HL-60/S4 treated with retinoic acid at 250 ng/mL for 4 days and 3 days (cell line): ENCODE data around the gene RHOBTB3.

Experiments used
- in situ Hi-C: fragments of 300-500 bp; cut with MboI; formaldehyde crosslinking; loops from 2 replicates; pipeline ENCODE4 v1.7.0; 2022; ENCODE audit warnings: low sequenced_read_pairs

The RHOBTB3 gene

DNA sequence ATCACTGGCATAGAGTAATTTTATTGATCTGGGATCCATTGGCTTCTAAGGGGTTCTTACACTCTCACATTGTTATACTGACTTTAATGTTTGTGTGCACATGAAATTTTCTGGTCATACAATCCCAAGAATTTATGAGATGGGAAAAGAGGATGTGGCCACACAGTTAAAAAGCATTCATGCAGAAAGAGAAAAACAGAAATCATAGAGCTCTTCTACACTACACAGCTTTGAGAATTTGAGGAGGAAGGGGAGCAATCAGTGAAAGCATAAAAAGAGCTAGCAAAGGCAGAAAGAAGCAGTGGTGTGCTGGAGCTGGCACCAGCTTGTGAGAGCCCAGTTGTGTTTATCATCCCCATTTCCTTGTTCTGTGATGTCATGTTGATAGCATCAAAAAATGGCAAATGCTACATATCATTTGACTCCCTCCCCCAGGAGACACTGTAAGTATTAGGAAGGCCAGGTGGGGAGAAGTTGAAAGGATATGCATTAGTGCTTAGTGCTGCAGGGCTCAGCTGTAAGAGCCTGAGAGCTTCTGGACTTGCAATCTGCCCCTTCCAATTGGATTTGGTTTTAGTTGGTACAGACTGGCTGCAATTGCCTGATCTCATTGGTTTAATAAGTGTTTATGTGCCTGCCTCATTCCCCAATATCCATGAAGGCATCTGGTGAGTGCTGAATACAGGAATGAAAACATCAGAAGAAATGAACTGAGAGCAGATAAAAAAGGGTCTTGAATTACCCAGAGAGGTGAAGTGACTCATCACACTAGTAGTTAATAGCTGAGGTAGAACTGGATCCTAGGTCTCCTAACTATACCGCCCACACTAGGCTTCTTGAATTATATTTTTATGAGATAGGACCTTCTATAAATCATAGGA, 30.9 kb downstream of the RHOBTB3 start:
- in situ Hi-C loops = loop anchor here (25.0 kb wide), 1 partner anchor 100 kb away; no protein-coding TSS in a partner anchor

DNA sequence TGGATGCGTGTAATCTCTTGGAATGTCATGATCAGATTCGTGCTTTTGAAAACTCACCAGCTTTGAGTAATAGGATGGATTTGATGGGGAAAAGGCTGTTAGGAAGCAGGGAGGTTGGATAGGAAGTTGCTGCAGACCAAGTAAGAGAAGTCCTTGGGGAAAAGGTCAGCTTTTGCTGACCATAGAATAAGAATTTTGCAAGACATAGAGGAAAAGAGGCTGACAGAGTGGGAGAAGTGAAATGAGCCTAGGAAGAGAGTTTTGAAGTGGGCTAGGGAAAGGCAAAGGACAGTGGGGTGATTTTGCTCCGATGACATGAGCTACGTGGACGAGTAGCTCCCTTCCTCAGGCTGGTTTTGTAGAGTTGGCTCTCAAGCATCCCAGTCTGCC, 31.5 kb downstream of the RHOBTB3 start:
- in situ Hi-C loops = loop anchor here (25.0 kb wide), 1 partner anchor 100 kb away; no protein-coding TSS in a partner anchor

DNA sequence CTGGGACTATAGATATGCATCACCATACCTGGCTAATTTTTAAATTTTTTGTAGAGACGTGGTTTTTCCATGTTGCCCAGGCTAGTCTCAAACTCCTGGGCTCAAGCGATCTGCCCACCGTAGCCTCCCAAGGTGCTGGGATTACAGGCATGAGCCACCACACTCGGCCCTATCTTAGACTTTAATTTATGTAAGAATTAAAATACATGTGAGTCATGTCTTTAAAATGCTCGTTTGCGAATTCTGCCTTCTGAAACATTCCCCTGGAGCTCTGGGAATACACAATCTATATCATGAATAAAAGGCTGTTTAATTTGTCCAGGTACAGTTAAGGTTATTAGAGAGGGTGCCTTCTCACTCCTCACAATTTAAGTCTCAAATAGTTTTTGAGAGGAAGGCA, 32.8 kb downstream of the RHOBTB3 start:
- in situ Hi-C loops = loop anchor here (25.0 kb wide), 1 partner anchor 102 kb away; no protein-coding TSS in a partner anchor

DNA sequence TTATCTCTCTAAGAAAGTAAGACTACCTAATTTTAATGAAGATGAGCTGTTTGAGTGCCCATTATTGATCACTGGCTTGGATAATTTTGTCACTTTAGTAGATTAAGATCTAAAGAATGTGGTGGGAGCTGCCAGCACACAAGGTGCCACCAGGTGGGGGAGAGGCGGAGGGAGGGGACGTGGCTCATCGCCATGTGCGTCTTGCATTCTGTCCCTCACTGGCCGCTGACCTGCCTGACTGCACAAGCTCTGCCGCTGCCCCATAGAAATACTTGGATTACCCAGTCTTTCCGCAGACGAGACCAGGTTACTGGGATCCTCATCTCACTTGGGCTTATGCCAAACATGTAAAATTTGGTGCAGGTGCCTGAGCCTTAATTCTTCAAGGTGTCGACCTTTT, 37.6 kb downstream of the RHOBTB3 start:
- in situ Hi-C loops = loop anchor here (25.0 kb wide), 1 partner anchor 106 kb away; no protein-coding TSS in a partner anchor

DNA sequence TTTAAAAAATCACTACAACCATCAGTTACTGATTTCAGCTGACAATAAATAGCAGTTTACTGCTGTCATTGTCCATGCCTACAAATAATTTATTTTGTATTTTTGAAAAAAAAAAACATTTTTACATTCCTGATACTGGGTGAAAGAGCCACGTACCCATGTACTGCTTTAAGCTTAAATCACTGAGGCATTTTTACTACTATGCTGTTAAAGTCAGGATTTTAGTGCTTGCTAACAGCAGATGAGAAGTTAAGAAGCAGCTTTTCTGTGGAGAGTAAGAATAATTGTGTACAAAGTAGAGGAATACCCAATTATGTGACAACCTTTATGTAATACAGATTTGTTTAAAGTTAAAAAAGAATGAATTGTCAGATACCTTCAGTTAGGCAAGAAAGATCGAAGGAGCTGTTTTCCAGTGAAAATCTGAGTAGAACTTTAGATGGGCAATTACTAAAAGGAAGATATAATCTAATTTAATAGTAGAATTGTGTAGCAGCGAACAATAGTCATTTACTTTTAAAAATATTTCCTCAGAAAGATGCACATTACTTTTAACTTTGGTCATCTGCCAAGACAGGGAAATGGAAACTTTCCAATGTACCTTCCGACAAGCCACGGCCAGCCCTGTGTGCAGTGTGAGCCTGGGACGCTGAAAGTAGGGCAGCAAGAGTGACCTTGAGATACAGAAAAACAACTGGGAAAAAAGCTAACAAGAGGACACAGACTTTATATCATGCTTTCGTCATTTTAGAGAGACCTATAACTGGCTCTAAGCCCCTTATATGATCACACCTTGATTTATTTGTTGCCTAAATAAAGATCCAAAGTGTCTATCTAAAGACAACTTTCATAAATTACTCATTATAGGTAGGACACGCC, 39.9 kb downstream of the RHOBTB3 start:
- in situ Hi-C loops = loop anchor here (25.0 kb wide), 1 partner anchor 109 kb away; no protein-coding TSS in a partner anchor

DNA sequence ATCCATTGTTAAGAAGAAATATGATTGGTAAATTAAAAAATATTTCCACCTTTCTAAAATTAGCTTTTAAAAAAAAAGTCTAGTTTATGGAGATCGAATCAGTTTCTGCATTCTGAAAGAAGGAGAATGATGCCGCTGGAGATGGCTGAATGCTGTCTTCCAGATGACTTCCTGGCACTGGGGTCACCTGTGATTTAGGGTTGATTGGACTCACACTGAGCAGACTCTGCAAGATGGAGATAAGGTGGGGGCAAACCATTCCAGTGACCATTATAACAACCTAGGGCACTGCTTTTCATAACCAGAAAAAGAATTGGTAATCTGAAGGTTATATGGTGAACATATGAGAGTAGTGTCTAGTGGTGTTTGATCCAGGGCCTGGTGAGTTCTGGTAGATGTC, 40.8 kb downstream of the RHOBTB3 start:
- in situ Hi-C loops = loop anchor here (25.0 kb wide), 1 partner anchor 110 kb away; no protein-coding TSS in a partner anchor

DNA sequence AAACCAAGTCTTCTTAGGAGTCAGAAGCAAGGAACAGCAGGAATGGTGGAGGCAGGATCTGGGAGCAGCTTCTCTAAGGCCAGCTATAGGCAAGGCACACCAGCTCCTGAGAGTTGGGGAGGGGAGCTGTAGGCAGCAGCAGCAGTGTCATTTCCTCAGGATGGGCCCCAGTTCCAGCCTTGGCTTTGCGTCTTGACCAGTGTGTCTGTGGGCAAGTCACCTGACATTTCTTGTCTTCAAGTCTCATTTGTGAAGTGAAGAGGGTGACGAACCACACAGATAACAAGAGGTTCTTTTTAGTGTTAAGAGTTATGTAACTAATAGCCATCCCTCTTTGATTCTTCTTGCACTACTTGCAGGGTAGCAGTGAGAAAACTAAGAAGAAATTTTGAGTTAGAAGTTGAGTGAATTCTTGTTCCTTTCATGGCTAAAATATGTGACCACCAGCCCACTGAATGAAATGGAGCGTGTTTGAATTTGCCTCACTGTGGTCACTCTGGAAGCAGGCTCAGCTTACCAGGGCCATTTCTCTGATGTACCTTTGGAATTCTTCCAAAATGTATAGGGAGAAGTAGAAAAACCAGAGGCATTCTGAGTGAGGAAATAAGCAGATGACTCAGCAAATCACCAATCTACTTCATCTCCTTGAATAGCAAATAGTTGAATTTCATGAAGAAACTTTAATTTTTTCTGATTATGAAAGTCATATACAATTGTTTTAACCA, 42.4 kb downstream of the RHOBTB3 start:
- in situ Hi-C loops = loop anchor here (25.0 kb wide), 1 partner anchor 111 kb away; no protein-coding TSS in a partner anchor

DNA sequence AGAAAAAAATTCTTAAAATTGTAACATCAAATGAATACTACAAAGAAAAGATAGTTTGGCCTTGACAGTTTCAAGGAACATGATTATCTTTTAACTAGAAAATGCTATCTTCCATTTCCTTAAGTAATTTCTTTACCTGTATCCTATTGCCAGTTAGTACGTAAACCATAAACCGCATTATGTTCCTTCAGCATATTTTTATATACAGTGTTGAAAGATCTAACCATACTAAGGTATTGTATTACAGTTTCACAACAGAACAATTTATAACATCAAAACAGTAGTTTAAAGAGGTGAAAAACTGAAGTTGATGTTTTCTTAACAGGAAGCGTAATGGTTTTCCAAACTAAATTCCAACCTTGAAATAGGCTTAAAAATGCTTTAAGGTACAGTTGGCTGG, 46.3 kb downstream of the RHOBTB3 start:
- in situ Hi-C loops = no loop called here

DNA sequence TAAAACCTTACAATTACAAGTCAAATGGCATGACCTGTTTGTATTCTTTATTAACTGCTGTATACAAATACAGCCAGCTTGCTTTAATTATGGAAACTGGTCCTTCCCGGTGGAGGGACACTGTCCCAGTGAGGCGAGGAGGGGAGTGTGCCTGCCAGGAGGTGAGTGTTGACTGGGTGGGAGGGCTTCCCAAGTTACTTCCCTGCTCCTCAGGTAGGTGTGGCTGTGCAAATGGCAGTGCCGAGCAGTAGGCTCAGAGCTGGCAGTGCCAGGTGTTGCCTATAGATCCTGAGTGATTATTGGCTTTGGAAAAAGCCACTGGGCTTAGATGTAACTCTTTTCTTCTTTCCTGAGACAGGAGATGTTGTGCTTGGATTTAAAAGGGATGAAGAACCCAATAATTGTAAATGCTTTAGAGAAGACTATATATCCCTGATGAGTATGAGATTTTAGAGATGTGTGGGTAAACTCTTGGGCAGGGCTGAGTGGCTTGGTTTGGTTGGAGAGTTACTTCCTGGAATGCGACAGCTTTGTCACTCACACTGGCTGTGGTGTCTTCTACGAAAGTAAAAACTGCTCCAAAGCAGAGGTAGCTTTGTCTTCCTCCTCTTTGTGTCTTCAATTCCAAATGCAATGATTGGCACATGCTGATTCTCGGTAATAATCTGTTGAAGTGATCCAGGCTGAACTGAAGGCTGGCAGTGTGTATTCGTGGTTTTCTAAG, 47.7 kb downstream of the RHOBTB3 start:
- in situ Hi-C loops = no loop called here

DNA sequence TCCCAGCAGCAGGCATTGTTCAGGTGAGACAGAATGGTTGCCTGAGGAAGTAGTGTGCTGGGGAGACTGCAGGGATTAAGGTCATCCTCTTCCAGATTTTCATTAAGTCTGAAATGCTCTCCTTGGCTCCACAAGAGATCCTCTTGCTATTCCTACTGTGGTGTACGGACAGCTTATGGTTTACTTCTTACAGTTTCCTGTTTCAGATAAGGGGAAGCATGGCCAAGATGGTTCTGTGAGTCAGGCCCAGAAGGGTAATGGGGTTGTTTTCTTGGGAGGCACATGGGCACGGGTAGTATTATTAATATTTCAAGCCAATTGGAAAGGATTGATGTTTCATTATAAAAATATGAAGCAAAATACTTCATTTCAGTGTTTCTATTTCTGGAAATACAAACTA, 48.5 kb downstream of the RHOBTB3 start:
- in situ Hi-C loops = no loop called here

DNA sequence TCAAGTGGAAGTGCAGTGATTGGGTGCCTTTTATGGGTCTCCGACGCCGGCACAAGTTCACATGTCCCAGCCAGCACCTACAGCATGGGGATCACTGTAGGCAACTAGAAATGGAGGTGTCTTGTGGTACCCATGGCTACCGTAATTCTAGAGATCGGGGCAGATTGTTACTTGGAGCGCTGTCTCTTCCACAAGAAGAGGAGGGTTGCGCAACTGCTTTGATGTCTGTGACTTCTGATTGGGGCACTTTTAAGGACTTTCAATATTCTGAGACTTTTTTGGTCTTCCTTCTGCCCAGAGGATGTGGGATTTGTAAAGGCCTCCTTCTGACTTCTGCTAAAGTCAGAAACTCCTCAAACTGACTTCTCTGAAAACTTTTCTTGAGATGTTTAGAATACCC, 49.5 kb downstream of the RHOBTB3 start:
- in situ Hi-C loops = no loop called here

DNA sequence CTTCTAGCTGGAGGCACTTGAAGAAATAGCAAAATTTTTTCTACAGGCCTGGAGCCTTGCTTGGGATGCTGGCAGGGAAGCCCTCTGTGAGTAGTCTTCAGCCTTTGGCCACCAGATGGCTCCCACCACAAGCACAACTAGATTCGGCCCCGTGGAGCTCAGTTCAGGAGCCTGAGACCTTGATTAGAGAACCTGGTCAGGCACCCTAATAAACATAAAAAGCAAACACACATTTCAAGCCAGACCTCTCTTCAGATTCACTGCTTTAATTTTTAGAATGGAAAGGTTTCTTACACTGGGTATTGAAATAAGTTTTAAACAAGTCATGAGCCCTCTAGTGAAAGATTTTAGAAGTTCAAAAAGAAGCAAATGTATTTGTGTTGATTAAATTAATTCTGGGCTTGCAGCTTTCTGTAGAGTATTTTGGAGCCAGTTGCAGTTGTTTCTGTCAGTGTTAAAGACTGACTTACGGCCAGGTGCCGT, 50.0 kb downstream of the RHOBTB3 start:
- in situ Hi-C loops = no loop called here

DNA sequence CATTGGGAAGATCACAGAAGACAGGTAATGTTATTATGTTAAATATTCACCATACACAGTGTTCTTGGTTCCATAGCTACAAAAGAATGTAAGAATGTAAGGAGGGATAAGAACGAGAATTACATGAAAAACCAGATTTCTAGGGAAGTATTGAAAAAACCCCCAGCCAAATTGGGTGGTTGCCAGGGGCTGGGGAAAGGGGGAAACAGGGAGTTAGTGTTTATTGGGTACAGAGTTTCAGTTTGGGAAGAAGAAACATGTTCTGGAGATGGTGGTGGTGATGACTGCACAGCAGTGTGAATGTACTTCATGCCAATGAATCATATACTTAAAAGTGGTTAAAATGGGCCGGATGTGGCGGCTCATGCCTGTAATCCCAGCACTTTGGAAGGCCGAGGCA, 51.0 kb downstream of the RHOBTB3 start:
- in situ Hi-C loops = no loop called here

DNA sequence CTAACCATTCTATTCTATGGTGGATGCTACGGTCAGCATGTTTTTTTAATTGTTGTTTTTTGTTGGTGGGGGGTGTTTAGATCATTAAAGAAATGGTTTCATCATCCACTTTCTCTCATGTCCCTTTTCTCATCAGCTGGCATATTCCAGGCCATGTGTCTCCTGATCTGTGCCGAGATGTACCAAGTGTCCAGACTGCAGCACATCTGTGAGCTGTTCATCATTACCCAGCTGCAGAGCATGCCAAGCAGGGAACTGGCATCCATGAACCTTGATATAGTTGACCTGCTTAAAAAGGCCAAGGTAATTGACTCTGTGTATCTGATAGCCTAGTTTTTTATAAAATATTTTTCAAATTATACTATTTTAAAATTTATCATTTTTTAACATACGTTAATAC, 52.5 kb downstream of the RHOBTB3 start:
- in situ Hi-C loops = no loop called here

DNA sequence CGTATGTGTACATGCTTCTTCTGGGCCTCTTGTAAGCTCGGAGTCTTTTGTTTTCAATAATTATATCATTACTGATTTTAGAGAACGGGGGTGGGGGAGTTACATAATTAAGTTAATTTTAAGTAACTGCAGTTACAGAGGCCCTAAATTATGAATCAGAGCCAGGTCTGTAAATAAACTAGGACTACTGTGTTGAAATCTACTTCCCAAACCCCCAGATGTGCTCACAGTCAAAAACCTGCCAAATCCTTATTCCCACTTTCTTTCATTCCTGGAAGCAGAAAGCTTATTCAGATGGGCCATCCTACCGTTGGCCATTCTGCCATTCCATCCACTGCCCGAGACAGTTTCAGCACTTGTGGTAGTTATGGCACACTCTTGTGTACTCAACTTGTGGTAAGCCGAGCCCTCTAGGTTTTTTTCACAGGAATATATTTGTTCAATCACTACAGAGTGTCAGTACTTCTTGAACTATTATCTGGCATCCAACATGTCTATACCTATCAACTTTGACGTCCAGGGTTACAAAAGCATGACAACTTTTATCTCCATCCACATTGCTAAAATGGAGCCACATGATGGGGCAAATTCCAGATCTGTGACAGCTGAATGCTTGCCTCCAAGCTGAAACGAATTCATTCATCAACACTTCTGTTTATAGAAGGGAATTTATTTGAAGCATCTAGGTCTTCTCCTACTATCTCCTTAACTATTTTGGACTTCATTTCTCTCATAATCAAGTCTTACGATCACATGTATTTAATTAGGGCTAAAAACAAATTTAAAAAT, 53.6 kb downstream of the RHOBTB3 start:
- in situ Hi-C loops = no loop called here

DNA sequence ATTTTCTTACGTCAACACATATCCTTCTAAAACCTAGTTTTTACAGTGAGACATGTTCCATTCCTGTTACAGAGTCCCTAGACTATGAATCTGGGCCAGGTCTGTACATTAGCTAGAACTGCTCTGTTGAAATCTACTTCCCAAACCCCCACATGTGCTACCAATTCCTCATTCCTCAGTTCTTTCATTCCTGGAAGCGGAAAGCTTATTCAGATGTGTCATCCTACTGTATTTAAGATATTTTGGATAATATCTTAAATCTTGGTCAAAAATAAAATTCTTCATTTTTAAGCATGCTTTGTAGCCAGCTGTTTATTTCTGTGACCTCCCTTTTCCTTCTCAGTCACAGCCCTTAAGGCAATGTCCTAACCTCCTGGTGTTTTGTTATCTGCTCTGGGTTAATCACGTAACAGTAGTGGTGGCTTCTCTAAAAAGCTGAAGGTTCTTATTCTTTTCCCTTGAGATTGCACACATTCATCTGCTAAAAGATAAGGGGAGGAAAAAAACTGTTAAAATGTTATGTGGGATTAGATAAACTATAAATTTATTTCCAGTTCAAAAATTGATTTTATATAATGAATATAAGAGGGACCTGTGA, 55.8 kb downstream of the RHOBTB3 start:
- in situ Hi-C loops = no loop called here

DNA sequence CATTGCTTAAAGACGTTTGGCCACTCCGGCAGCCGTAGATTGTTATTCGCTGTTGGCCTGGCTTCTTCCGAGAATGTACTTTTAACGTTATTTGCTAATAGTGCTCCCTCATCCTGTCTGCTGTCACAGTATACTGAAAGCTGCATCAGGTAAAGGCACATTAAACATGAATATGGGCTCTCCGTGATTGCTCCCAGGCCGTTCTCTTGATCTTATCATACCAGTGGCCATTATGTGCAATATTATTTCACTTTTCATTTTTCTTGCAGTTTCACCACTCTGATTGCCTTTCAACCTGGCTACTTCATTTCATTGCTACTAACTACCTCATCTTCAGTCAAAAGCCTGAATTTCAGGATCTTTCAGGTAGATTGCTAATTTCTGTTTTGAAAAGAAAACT, 57.4 kb downstream of the RHOBTB3 start:
- in situ Hi-C loops = no loop called here

DNA sequence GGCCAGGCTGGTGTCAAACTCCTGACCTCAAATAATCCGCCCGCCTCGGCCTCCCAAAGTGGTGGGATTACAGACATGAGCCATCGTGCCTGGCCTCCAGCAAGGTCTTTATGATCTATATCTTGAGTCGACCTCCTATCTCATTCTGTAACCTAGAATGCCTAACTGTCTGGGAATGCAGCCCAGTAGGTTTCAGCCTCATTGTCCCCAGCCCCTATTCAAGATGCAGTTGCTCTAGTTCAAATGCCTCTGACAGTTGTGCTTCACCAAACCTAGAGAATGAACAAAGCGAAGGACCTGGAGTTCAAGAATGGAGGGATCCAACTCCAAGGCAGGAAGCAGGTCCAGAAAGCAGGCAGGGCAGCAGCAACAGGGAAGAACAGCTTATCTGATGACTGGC, 60.6 kb downstream of the RHOBTB3 start:
- in situ Hi-C loops = no loop called here

DNA sequence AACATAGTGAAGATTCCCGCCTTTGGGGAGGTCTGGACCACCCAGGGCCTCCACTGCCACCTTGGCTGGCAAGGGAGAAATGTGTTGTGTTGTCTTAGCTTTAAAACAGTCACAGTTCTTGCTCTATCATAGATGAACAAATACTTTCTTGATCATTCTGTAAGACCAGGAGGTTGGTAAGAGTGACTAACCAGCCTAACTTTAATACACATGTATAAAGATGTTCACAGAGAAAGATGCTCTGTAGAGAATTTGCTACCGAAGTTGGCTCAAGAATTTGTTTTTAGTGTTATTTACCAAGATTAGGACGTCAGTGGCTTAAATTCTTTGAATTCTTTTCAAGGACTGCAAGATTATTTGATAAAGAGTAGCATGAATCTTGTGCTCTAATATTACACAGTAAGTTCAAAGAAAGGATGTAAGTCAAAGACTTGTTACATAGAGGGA, 63.0 kb downstream of the RHOBTB3 start:
- in situ Hi-C loops = no loop called here
